GM12878 (cell line): ENCODE results near the gene VEZF1. TPM values are rescaled to one million over a fixed set of nuclear protein-coding genes. Genes with fewer than 3 reads are reported as not detected.

ENCODE experiments used
- ATAC-seq: fragments of 200-7000 bp; cut with Tn5 transposase; 3 replicates; pipeline ENCODE4 v1.9.1; 2020; ENCODE audit warnings: mild to moderate bottlenecking, moderate library complexity
- BruUV-seq: library from RNA; stranded (reverse); fragments of 400-500 nt; replicated peaks from 2 replicates; lab custom pipeline; 2021; lab: Mats Ljungman, UMichigan
- CTCF ChIA-PET: fragments of 300-600 bp; sonication (Branson Sonifier 250); formaldehyde crosslinking; extraction: SDS; loops from one replicate; lab custom pipeline; 2021; ENCODE audit warnings: inconsistent platforms; lab: Yijun Ruan, JAX
- POLR2A ChIA-PET: fragments of 350-600 bp; formaldehyde crosslinking; extraction: SDS; loops from one replicate; lab custom pipeline; 2021; ENCODE audit warnings: inconsistent platforms; lab: Charles Lee
- RAD21 ChIA-PET: fragments of 300-600 bp; sonication (Branson Sonifier 250); formaldehyde crosslinking; loops from one replicate; lab custom pipeline; 2023; ENCODE audit warnings: antibody characterized with exemption; ENCODE audit not compliant: unreplicated experiment; lab: Charles Lee
- SMC1A ChIA-PET: fragments of 300-600 bp; sonication (Branson Sonifier 250); formaldehyde crosslinking; loops from one replicate; lab custom pipeline; 2023; ENCODE audit not compliant: unreplicated experiment, uncharacterized antibody; lab: Charles Lee
- DNase-seq: peaks from one replicate; pipeline ENCODE4 v3.0.0-alpha.2; 2011; ENCODE audit warnings: low read depth, low spot score
- FAIRE-seq: peaks from 3 replicates; lab custom pipeline; 2011; peaks lifted over from hg19 to GRCh38; lab: Jason Lieb, UNC
- H2AFZ ChIP-seq: 2 replicates; pipeline ENCODE4 v1.6.0; 2011; ENCODE audit warnings: low read depth, low read length, control low read depth; ENCODE audit not compliant: control insufficient read depth
- H3K27ac ChIP-seq: 2 replicates; pipeline ENCODE4 v1.5.1; 2011; ENCODE audit warnings: control low read depth; ENCODE audit not compliant: control insufficient read depth, insufficient read depth
- H3K27me3 ChIP-seq, 2 experiments: replicated peaks in 1 of 2; 2 replicates each; pipeline versions ENCODE4 v1.6.0 to v1.6.1; 2011; ENCODE audit warnings: low read length in 1 of 2; ENCODE audit not compliant: control insufficient read depth in 2 of 2, insufficient read depth in 2 of 2
- H3K36me3 ChIP-seq, 2 experiments: 2 replicates each; pipeline ENCODE4 v1.5.1; 2011; ENCODE audit warnings: low read length in 1 of 2; ENCODE audit not compliant: control insufficient read depth in 2 of 2, insufficient read depth in 2 of 2
- H3K4me1 ChIP-seq: 2 replicates; pipeline ENCODE4 v1.6.1; 2011; ENCODE audit warnings: mild to moderate bottlenecking, low read length, moderate library complexity, mixed read lengths; ENCODE audit not compliant: control insufficient read depth, insufficient read depth
- H3K4me2 ChIP-seq: 2 replicates; pipeline ENCODE4 v1.6.0; 2011; ENCODE audit warnings: control low read depth; ENCODE audit not compliant: control insufficient read depth, insufficient read depth
- H3K4me3 ChIP-seq: fragments of 200-600 bp; sonication (generic); 2 replicates; pipeline ENCODE4 v1.5.1; 2016
- H3K79me2 ChIP-seq: 2 replicates; pipeline ENCODE4 v1.6.0; 2011; ENCODE audit warnings: low read length; ENCODE audit not compliant: control insufficient read depth, insufficient read depth
- H3K9ac ChIP-seq: 2 replicates; pipeline ENCODE4 v1.8.0; 2011; ENCODE audit warnings: low read length, control low read depth, mixed read lengths; ENCODE audit not compliant: control insufficient read depth, insufficient read depth
- H3K9me3 ChIP-seq: replicated peaks from 3 replicates; pipeline ENCODE4 v1.5.1; 2011; ENCODE audit warnings: mild to moderate bottlenecking, low read length; ENCODE audit not compliant: control insufficient read depth, insufficient read depth
- H4K20me1 ChIP-seq: 2 replicates; pipeline ENCODE4 v1.6.0; 2011; ENCODE audit not compliant: control insufficient read depth, insufficient read depth
- MLLT1 ChIP-seq: fragments of 450-650 bp; IDR thresholded peaks from 2 replicates; pipeline ENCODE4 v1.6.1; 2016; ENCODE audit warnings: mild to moderate bottlenecking
- MYB ChIP-seq: fragments of 150-350 bp; IDR thresholded peaks from 2 replicates; pipeline ENCODE4 v1.6.1; 2014; ENCODE audit warnings: mild to moderate bottlenecking, low read depth, low read length, borderline replicate concordance
- NFIC ChIP-seq: IDR thresholded peaks from 2 replicates; pipeline ENCODE4 v1.6.1; 2012; ENCODE audit warnings: low read depth, mild to moderate bottlenecking, inconsistent platforms, low read length, moderate library complexity
- RELA ChIP-seq: fragments of 450-650 bp; IDR thresholded peaks from 2 replicates; pipeline ENCODE4 v1.8.0; 2014; ENCODE audit warnings: borderline replicate concordance; ENCODE audit not compliant: partially characterized antibody
- SIX5 ChIP-seq: IDR thresholded peaks from 2 replicates; pipeline ENCODE4 v1.6.1; 2011; ENCODE audit warnings: mild to moderate bottlenecking, low read depth, low read length, moderate library complexity; ENCODE audit not compliant: severe bottlenecking
- SP1 ChIP-seq: IDR thresholded peaks from one replicate; pipeline ENCODE4 v1.6.1; 2011; ENCODE audit warnings: low read depth, low read length
- SRF ChIP-seq, 2 experiments: IDR thresholded peaks; 2 replicates each; pipeline ENCODE4 v1.6.1; 2011; ENCODE audit warnings: low read depth in 2 of 2, low read length in 2 of 2, mild to moderate bottlenecking in 1 of 2, moderate library complexity in 1 of 2
- SUZ12 ChIP-seq: fragments of 200-600 bp; sonication (generic); IDR thresholded peaks from one replicate; pipeline ENCODE4 v1.6.1; 2018; ENCODE audit warnings: antibody characterized with exemption, mild to moderate bottlenecking; ENCODE audit not compliant: unreplicated experiment
- ZNF592 ChIP-seq: fragments of 450-650 bp; IDR thresholded peaks from 2 replicates; pipeline ENCODE4 v1.6.1; 2017; ENCODE audit warnings: mild to moderate bottlenecking, moderate library complexity
- ZNF622 ChIP-seq: fragments of 450-650 bp; IDR thresholded peaks from 2 replicates; pipeline ENCODE4 v1.6.1; 2017; ENCODE audit warnings: mild to moderate bottlenecking, inconsistent platforms
- WGBS: methylation state at CpG from one replicate; pipeline ENCODE4 v1.1.6; 2016; ENCODE audit warnings: low lambda C conversion rate; ENCODE audit not compliant: insufficient replicate concordance, insufficient coverage; ENCODE audit errors: missing lambda C conversion rate; 5-methylcytosine and 5-hydroxymethylcytosine counted together
- in situ Hi-C: fragments of 300-500 bp; cut with MboI; formaldehyde crosslinking; loops from 9 replicates; pipeline ENCODE4 v1.14.3; 2018; ENCODE audit warnings: mixed read lengths
- intact Hi-C: fragments of 100-400 bp; cut with micrococcal nuclease; formaldehyde crosslinking; loops from one replicate; pipeline ENCODE4 v1.14.2; 2022; ENCODE audit not compliant: unreplicated experiment
- polyA plus RNA-seq, 11 experiments: library from polyadenylated mRNA; depleted of rRNA in 4 of 11; unstranded in 6 of 11; stranded (reverse) in 5 of 11; fragments of >200 nt; fragmentation: Nextera tagmentation in 4 of 11; fragmentation: Illumina TruSeq in 1 of 11; extraction: Ambion mirVana in 4 of 11; extraction: Trizol in 1 of 11; gene quantifications; 1 replicate in 1 of 11; 2 replicates in 10 of 11; pipeline versions ENCODE4 v1.2.1 to v1.2.3, GENCODE V29; 2011 to 2016; ENCODE audit warnings: inconsistent platforms in 2 of 11, missing spikeins in 2 of 11, low read depth in 1 of 11
- total RNA-seq, 4 experiments: library from RNA; depleted of rRNA in 3 of 4; stranded (reverse); fragments of >200 nt in 3 of 4; fragmentation: Illumina TruSeq in 1 of 4; extraction: Trizol in 1 of 4; gene quantifications; 2 replicates each; pipeline versions ENCODE4 v1.2.1 to v1.2.3, GENCODE V29; 2013 to 2021

Gene VEZF1
- total and polyA plus RNA-seq, 10 of the 15 experiments (the other 5 are each of a cell fraction or from before 2014, with no cell fraction given), result 9.5 to 28.2 (median 20.3) TPM

GRCh38 chr17:57926723-57927047 lies 61.4 kb downstream of the VEZF1 start:
- ATAC-seq (no peak), DNase-seq (no peak), FAIRE-seq (no peak)
- no peaks in the 10 kb centered on the region for H3K36me3 ChIP-seq
- H3K27me3 ChIP-seq, result no peaks in the 10 kb centered on the region
- in situ Hi-C loops (no loop called here), intact Hi-C loops (no loop called here)
- no peak overlapping the region for H3K27ac ChIP-seq
- H3K9me3 ChIP-seq, result no peaks in the 10 kb centered on the region
- H3K4me1 ChIP-seq, result peaks cover 5% of the 10 kb centered on the region
- no TSS peak for BruUV-seq
- H3K79me2 ChIP-seq, result no peaks in the 10 kb centered on the region
- ChIA-PET RAD21 (no interaction called here), POLR2A (interaction anchor here (0.6 to 0.7 kb wide), 2 partner anchors 39 to 316 kb away, joined by 3 to 4 read pairs; no protein-coding TSS in a partner anchor), CTCF (interaction anchor here (0.7 to 1.7 kb wide), 4 partner anchors 16 to 76 kb away, joined by 3 to 4 read pairs (median 3); partner anchors contain the start of gene MRPS23), SMC1A (interaction anchor here (1.1 to 2.7 kb wide), 2 partner anchors 13 to 21 kb away, joined by 3 to 10 read pairs; no protein-coding TSS in a partner anchor)
- no peaks in the 10 kb centered on the region for H4K20me1 ChIP-seq
- 48% methylated on average over 7 of the region's 7 CpGs for WGBS
- no peak overlapping the region for H3K4me2 ChIP-seq
- H2AFZ ChIP-seq, result no peak overlapping the region
- TF ChIP-seq MYB, result no peak
- H3K9ac ChIP-seq, result no peak overlapping the region
- no peak overlapping the region for H3K4me3 ChIP-seq

GRCh38 chr17:57925361-57925990 lies 62.6 kb downstream of the VEZF1 start:
- H3K4me1 ChIP-seq, result peaks cover 5% of the 10 kb centered on the region
- H3K27ac ChIP-seq, result no peak overlapping the region
- ChIA-PET SMC1A (interaction anchor here (0.7 to 2.9 kb wide), 5 partner anchors 14 to 74 kb away, joined by 3 to 10 read pairs (median 3); no protein-coding TSS in a partner anchor), CTCF (interaction anchor here (0.8 to 1.7 kb wide), 4 partner anchors 13 to 33 kb away, joined by 3 to 6 read pairs (median 4); no protein-coding TSS in a partner anchor), RAD21 (interaction anchor here (0.5 to 1.5 kb wide), 2 partner anchors 13 to 74 kb away, joined by 3 read pairs; no protein-coding TSS in a partner anchor), POLR2A (interaction anchor here (0.8 to 1.3 kb wide), 3 partner anchors 9 to 14 kb away, joined by 3 to 4 read pairs (median 4); no protein-coding TSS in a partner anchor)
- no peaks in the 10 kb centered on the region for H3K79me2 ChIP-seq
- no peaks in the 10 kb centered on the region for H3K27me3 ChIP-seq
- intact Hi-C loops, result no loop called here
- no peaks in the 10 kb centered on the region for H4K20me1 ChIP-seq
- H3K9ac ChIP-seq, result no peak overlapping the region
- no TSS peak for BruUV-seq
- no peak for DNase-seq
- H3K36me3 ChIP-seq, result no peaks in the 10 kb centered on the region
- H3K9me3 ChIP-seq, result no peaks in the 10 kb centered on the region
- ATAC-seq, result no peak; the same call in 1 of the 3 replicates
- no peak overlapping the region for H3K4me3 ChIP-seq
- WGBS, result 38% methylated on average over 9 of the region's 9 CpGs
- in situ Hi-C loops, result no loop called here
- no peak for FAIRE-seq
- no peak overlapping the region for H3K4me2 ChIP-seq
- no peak overlapping the region for H2AFZ ChIP-seq
- no peak for TF ChIP-seq MLLT1
- no peak for TF ChIP-seq SUZ12
- no peak for TF ChIP-seq ZNF592
- no peak for TF ChIP-seq RELA
- TF ChIP-seq SIX5, result no peak
- TF ChIP-seq SRF (IDR thresholded peaks at IDR 0.05; ENCODE audit: low read depth in 2 of 2, low read length in 2 of 2), result no peak
- no peak for TF ChIP-seq ZNF622
- TF ChIP-seq SP1, result no peak
- no peak for TF ChIP-seq NFIC
